ENCODE measurements around the gene DAB1.

DNA sequence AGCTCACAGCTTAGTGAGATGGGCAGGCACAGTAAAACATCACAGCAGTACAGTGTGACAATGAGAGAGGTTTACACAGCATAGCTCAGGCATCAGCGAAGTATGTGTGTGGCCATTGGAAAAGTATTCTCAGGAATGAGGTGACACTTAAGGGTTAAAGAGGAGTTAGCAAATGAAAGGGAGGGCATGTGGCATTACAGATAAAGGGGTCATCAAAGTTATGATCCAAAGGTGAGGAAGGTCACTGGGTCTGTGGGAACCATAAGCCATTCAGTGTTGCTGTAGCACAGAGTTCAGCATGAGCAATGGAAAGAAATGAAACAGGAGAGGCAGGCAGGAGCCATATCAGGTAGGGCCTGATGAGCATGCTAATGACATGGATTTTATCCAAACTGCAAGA lies 453.6 kb downstream of the DAB1 start:
- TF ChIP-seq EP300 (IDR thresholded peaks at IDR 0.05; ENCODE audit: low read depth): no peak
- TF ChIP-seq, protein P1, sequence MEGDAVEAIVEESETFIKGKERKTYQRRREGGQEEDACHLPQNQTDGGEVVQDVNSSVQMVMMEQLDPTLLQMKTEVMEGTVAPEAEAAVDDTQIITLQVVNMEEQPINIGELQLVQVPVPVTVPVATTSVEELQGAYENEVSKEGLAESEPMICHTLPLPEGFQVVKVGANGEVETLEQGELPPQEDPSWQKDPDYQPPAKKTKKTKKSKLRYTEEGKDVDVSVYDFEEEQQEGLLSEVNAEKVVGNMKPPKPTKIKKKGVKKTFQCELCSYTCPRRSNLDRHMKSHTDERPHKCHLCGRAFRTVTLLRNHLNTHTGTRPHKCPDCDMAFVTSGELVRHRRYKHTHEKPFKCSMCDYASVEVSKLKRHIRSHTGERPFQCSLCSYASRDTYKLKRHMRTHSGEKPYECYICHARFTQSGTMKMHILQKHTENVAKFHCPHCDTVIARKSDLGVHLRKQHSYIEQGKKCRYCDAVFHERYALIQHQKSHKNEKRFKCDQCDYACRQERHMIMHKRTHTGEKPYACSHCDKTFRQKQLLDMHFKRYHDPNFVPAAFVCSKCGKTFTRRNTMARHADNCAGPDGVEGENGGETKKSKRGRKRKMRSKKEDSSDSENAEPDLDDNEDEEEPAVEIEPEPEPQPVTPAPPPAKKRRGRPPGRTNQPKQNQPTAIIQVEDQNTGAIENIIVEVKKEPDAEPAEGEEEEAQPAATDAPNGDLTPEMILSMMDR (IDR thresholded peaks at IDR 0.05): no peak

All from transverse colon (tissue), 3 donors.